HepG2 (cell line): ENCODE measurements around the gene UBE2L6. TPM values are rescaled to one million over a fixed set of nuclear protein-coding genes. Genes with fewer than 3 reads are reported as not detected.

Source experiments
- ARID2 ChIP-seq: sonication (generic); formaldehyde crosslinking; IDR thresholded peaks from 2 replicates; pipeline ENCODE4 v1.8.1; 2022; ENCODE audit warnings: mild to moderate bottlenecking, missing genetic modification reagents, borderline replicate concordance
- ASH2L ChIP-seq: fragments of 300-600, 200-600 bp; sonication (generic); IDR thresholded peaks from 2 replicates; pipeline ENCODE4 v1.7.0; 2017; ENCODE audit warnings: low read depth, mild to moderate bottlenecking, moderate library complexity, mixed read lengths, low read length; ENCODE audit not compliant: insufficient read length
- DDIT3 ChIP-seq: sonication (generic); formaldehyde crosslinking; IDR thresholded peaks from 2 replicates; pipeline ENCODE4 v1.4.0; 2020; ENCODE audit warnings: mild to moderate bottlenecking, missing genetic modification reagents
- DMAP1 ChIP-seq: IDR thresholded peaks from 2 replicates; pipeline ENCODE4 v1.6.1; 2016
- FOXC1 ChIP-seq: sonication (generic); formaldehyde crosslinking; IDR thresholded peaks from 2 replicates; pipeline ENCODE4 v1.8.0; 2022; ENCODE audit warnings: mild to moderate bottlenecking, missing genetic modification reagents, borderline replicate concordance
- FOXK1 ChIP-seq: sonication (generic); formaldehyde crosslinking; IDR thresholded peaks from 2 replicates; pipeline ENCODE4 v1.4.0; 2020; ENCODE audit warnings: low read depth, missing genetic modification reagents, borderline replicate concordance
- GATAD1 ChIP-seq: IDR thresholded peaks from 2 replicates; pipeline ENCODE4 v1.6.1; 2016; ENCODE audit warnings: missing genetic modification reagents, missing compliant biosample characterization
- KDM5B ChIP-seq: sonication (generic); formaldehyde crosslinking; IDR thresholded peaks from 2 replicates; pipeline ENCODE4 v1.4.0; 2020; ENCODE audit warnings: missing genetic modification reagents, mild to moderate bottlenecking, borderline replicate concordance
- NFE2L1 ChIP-seq: sonication (generic); formaldehyde crosslinking; IDR thresholded peaks from 2 replicates; pipeline ENCODE4 v1.4.0; 2020; ENCODE audit warnings: missing genetic modification reagents, mild to moderate bottlenecking, borderline replicate concordance
- SNAPC2 ChIP-seq: sonication (generic); formaldehyde crosslinking; IDR thresholded peaks from 2 replicates; pipeline ENCODE4 v1.8.1; 2022; ENCODE audit warnings: mild to moderate bottlenecking, missing genetic modification reagents
- UBTF ChIP-seq: sonication (generic); formaldehyde crosslinking; IDR thresholded peaks from 2 replicates; pipeline ENCODE4 v1.4.0; 2020; ENCODE audit warnings: mild to moderate bottlenecking, missing genetic modification reagents
- ZBTB20 ChIP-seq: sonication (generic); formaldehyde crosslinking; IDR thresholded peaks from 2 replicates; pipeline ENCODE4 v1.8.1; 2023; ENCODE audit warnings: missing genetic modification reagents, low read depth, mild to moderate bottlenecking, borderline replicate concordance
- ZBTB42 ChIP-seq: sonication (generic); formaldehyde crosslinking; IDR thresholded peaks from 2 replicates; pipeline ENCODE4 v1.5.0; 2020; ENCODE audit warnings: mild to moderate bottlenecking, missing genetic modification reagents
- ZNF142 ChIP-seq: sonication (generic); formaldehyde crosslinking; IDR thresholded peaks from 2 replicates; pipeline ENCODE4 v1.4.0; 2020; ENCODE audit warnings: missing genetic modification reagents
- ZNF224 ChIP-seq: sonication (generic); formaldehyde crosslinking; IDR thresholded peaks from 2 replicates; pipeline ENCODE4 v1.5.0; 2020; ENCODE audit warnings: mild to moderate bottlenecking, missing genetic modification reagents
- ZNF232 ChIP-seq: sonication (generic); formaldehyde crosslinking; IDR thresholded peaks from 2 replicates; pipeline ENCODE4 v1.4.0; 2020; ENCODE audit warnings: missing genetic modification reagents, borderline replicate concordance
- ZNF652 ChIP-seq: IDR thresholded peaks from 2 replicates; pipeline ENCODE4 v1.6.1; 2016; ENCODE audit warnings: low read depth, borderline replicate concordance
- ZNF660 ChIP-seq: sonication (generic); formaldehyde crosslinking; IDR thresholded peaks from 2 replicates; pipeline ENCODE4 v1.5.1; 2020; ENCODE audit warnings: mild to moderate bottlenecking, low read depth, missing genetic modification reagents, borderline replicate concordance
- ZNF678 ChIP-seq: sonication (generic); formaldehyde crosslinking; IDR thresholded peaks from 2 replicates; pipeline ENCODE4 v1.4.0; 2020; ENCODE audit warnings: mild to moderate bottlenecking, missing genetic modification reagents
- ZNF777 ChIP-seq: sonication (generic); formaldehyde crosslinking; IDR thresholded peaks from 2 replicates; pipeline ENCODE4 v1.4.0; 2020; ENCODE audit warnings: missing genetic modification reagents
- polyA plus RNA-seq, 8 experiments: library from polyadenylated mRNA; depleted of rRNA in 3 of 8; stranded (reverse) in 7 of 8; unstranded in 1 of 8; fragments of >200 nt; fragmentation: Illumina TruSeq in 4 of 8; extraction: Trizol in 4 of 8; gene quantifications; 2 replicates each; pipeline versions ENCODE4 v1.2.1 to v1.2.3, GENCODE V29; 2011 to 2016; ENCODE audit warnings: low read depth in 4 of 8, missing spikeins in 1 of 8, mixed read lengths in 1 of 8; ENCODE audit not compliant: insufficient read depth in 1 of 8
- total RNA-seq, 5 experiments: library from RNA; depleted of rRNA; stranded (reverse); fragments of >200 nt; fragmentation: Illumina TruSeq; extraction: Trizol; gene quantifications; 2 replicates each; pipeline ENCODE4 v1.2.3, GENCODE V29; 2016; ENCODE audit warnings: low read depth in 1 of 5

UBE2L6 gene
- total and polyA plus RNA-seq, 2 of the 13 experiments (the other 11 are each of a cell fraction or from before 2014, with no cell fraction given), result 30.3 to 30.4 TPM

GRCh38 chr11:57513911-57514537, 53.4 kb downstream of the UBE2L6 start (continued):
- 0 out of 2 replicates have a peak, but pooled peaks have one; percentile 15 for TF ChIP-seq ZNF224
- no peak for TF ChIP-seq DDIT3
- TF ChIP-seq ARID2 (CRISPR knock-in tag), result no peak
- TF ChIP-seq ZNF777 (CRISPR knock-in tag), result 0 out of 2 replicates have a peak, but pooled peaks have one; percentile 45
- TF ChIP-seq ZNF142 (CRISPR knock-in tag), result no peak
- TF ChIP-seq ZNF678, result no peak
- TF ChIP-seq FOXK1 (CRISPR knock-in tag), result no peak
- no peak for TF ChIP-seq ZBTB42
- TF ChIP-seq ZNF660, result no peak
- no peak for TF ChIP-seq ZBTB20 (CRISPR knock-in tag)
- TF ChIP-seq UBTF (CRISPR knock-in tag), result peak; percentile 59
- TF ChIP-seq NFE2L1, result no peak
- TF ChIP-seq KDM5B, result peak; percentile 10; the same call in 1 of the 2 replicates
- peak; percentile 26; the same call in 1 of the 2 replicates for TF ChIP-seq ZNF232 (CRISPR knock-in tag)
- no peak for TF ChIP-seq FOXC1 (CRISPR knock-in tag)
- TF ChIP-seq GATAD1, result no peak
- no peak for TF ChIP-seq ASH2L
- no peak for TF ChIP-seq ZNF652 (CRISPR knock-in tag)
- no peak for TF ChIP-seq SNAPC2 (CRISPR knock-in tag)
- TF ChIP-seq DMAP1 (CRISPR knock-in tag), result no peak
